LNCaP clone FGC (cell line): ENCODE data around the gene ACRBP.

Source experiments
- DNase-seq: peaks from one replicate; pipeline ENCODE4 v3.0.0-alpha.2; 2011; ENCODE audit warnings: low read depth
- H3K4me3 ChIP-seq: 2 replicates; pipeline ENCODE4 v1.5.1; 2011; ENCODE audit warnings: mild to moderate bottlenecking, low read depth, low read length, control low read depth
- TF ChIP-seq, protein P1 (sequence below): IDR thresholded peaks from 2 replicates; pipeline ENCODE4 v1.5.1; 2012; ENCODE audit warnings: mild to moderate bottlenecking; ENCODE audit not compliant: control insufficient read depth, insufficient read depth; ENCODE audit errors: extremely low read depth

The ACRBP gene

DNA sequence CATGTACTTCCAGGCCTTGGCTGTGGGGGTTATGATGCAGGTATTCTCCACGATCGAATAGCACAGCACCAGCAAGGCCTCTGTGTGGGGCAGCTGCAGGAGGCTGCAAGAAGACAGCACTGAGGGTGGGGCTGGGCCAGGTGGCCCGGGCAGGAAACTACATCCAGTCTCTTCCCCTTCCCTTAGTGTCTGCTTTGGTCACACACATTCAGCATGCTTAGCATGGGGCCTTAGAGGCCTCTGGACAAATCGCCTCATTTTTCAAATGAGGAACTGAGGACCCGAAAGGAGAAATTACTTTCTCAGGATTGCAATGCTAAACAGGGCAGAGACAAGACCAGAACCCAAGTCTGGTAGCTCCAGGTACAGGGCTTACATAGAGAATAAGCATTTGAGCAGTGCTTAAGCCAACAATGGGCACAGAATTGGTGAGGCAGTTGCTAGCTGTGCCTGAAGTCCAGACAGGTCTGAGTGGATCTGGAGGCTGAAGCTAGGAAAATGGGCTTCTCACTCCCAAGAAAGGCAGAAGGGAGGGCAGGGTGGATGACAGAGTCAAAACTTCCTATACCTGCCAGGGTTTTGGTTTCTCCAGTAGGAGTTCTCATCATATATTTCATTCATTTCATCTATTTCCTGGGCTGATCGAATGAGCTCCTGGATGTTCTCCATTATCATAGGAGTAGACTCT lies 3.5 kb downstream of the ACRBP start:
- no peak for DNase-seq

DNA sequence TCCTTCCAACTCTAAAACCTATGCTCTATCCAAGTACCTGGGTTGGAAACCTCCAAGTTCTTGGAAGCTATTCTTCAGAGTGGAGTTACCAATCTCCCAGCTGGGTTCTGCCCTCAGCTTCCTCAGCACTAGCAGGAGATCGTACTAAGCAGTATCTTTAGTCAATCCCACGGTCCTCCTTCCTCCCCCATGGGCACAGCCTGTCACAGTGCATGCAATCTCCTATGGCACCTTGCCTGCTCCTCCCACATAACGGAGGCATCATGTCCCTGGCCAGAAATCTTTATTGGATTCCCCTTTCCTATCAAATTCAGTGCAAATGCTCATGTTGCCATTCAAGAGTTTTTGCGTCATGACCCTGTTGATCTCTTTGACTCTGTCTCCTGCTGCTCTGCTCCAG lies 6.1 kb downstream of the ACRBP start:
- no peak for DNase-seq
- H3K4me3 ChIP-seq: no peak overlapping the region
- TF ChIP-seq, protein P1, sequence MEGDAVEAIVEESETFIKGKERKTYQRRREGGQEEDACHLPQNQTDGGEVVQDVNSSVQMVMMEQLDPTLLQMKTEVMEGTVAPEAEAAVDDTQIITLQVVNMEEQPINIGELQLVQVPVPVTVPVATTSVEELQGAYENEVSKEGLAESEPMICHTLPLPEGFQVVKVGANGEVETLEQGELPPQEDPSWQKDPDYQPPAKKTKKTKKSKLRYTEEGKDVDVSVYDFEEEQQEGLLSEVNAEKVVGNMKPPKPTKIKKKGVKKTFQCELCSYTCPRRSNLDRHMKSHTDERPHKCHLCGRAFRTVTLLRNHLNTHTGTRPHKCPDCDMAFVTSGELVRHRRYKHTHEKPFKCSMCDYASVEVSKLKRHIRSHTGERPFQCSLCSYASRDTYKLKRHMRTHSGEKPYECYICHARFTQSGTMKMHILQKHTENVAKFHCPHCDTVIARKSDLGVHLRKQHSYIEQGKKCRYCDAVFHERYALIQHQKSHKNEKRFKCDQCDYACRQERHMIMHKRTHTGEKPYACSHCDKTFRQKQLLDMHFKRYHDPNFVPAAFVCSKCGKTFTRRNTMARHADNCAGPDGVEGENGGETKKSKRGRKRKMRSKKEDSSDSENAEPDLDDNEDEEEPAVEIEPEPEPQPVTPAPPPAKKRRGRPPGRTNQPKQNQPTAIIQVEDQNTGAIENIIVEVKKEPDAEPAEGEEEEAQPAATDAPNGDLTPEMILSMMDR: no peak

More for the DNA sequence above, 3.5 kb downstream of the ACRBP start:
- H3K4me3 ChIP-seq: no peak overlapping the region
- TF ChIP-seq, protein P1: no peak

DNA sequence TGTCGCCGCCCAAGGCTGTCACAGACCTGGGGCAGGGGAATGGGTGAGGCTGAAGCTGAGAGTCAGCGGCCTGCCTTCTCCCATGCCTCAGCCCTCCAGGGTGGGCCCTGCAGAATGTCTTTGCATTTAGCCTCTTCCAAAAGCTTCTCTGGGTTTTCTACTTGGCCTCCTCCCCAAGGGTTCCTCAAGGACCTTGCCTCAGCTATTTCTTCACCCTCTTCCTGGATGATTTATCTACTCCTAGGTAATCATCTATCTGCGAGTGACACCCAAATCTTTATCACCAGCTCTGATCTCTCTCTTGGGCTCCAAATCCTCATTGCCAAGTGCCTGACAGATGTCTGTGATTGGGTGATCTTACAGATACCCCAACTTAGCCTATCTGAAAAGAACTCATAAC lies 6.7 kb downstream of the ACRBP start:
- no peak overlapping the region for H3K4me3 ChIP-seq
- TF ChIP-seq, protein P1: no peak
- no peak for DNase-seq

DNA sequence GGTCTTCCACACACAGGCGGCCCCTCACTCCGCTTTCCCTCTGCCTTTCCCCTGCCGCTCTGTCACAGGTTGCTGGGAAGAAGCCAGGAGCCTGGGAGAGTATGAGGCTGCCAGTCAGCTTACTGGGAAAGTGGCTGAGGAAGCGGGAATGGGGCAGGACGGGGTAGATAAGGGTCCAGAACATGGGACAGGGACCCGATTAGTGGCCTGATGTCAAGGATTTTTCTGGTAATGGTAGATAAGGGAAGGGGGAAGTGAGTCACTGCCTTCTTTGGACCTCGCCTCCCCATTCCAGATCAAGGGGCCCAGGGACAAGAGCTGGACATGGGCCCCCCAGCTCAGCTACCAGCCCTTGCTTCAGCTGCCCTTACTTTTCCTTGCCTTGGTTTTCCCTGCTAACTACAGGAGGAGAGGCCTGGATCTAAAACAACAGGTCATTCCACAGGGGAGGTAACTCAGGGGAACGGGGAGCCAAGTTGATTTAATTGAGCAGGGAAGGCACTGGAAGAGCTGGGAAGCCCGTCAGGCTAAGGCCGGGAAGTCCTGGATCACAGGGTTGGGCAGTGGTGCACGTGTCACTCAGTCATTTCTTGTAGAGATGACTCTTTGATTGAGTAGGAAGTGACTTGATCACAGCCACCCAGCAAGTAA lies 8.0 kb downstream of the ACRBP start:
- TF ChIP-seq, protein P1: no peak
- H3K4me3 ChIP-seq: no peak overlapping the region
- DNase-seq: no peak

DNA sequence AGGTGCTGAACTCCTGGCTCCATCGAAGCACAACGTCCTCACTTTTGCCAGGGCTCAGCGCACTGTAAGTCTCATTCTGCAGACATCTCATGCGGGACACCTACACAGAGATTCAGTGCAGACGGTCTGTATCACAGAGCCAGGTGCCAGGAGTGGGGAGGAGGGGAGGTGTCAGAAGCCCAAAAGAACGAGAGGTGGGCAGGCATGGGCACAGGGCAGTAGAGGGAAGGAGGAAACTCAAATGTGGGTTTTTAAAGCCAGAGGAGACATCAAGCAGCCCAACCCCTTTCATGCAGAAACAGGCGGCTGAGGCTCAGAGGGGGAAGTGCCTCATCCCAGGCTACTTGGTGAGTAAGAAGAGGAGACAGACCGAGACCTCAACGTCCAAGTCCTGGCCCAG lies 8.9 kb downstream of the ACRBP start:
- H3K4me3 ChIP-seq: no peak overlapping the region
- TF ChIP-seq, protein P1: no peak
- DNase-seq: no peak

DNA sequence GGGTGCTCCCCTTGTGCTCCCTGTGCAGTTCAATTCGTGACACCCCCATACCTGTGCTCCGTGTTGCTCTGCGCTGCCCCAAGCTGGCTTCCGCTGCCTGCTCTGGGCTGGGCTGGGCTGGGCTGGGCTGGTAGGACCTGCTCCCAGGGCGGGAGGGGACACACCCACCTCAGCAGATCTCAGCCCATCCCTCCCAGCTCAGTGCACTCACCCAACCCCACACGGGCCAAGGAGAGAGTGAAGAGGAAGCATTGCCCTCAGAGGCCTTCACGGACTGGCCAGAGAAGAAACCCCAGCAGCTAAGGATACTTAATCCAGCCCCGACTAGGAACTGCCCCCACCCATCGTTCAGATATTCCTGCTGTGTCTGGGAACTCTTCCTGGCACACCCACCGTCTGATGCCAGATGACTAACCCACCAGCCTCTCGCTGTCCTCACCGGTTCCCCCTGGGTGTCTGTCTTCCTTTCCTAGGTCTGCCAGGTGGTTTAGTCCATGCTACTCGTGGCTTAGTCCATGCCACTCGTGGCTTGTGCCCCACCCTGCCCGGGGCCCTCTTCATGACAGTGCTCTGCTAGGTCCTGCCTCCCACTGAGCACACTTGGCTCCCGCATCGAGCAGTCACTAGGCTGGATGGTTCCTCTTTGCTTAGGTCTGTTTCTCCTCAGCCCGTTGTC lies 11.2 kb downstream of the ACRBP start, which contains the start of gene LPAR5:
LPAR5 (minus strand) TSS at position 104 of the 676 bp plus-strand sequence. CDS start 14,711 bp downstream, outside the sequence.
- DNase-seq: no peak
- no peak within 1 kb of the TSS for H3K4me3 ChIP-seq
- TF ChIP-seq, protein P1: no peak
